Measurements from ENCODE around the gene EEF1AKMT3. TPM values are rescaled to one million over a fixed set of nuclear protein-coding genes. Genes with fewer than 3 reads are reported as not detected.

EEF1AKMT3 gene
- total and polyA plus RNA-seq, 2 of the 4 experiments (the other 2 are of a cell fraction), result 3.2 to 8.1 TPM

DNA sequence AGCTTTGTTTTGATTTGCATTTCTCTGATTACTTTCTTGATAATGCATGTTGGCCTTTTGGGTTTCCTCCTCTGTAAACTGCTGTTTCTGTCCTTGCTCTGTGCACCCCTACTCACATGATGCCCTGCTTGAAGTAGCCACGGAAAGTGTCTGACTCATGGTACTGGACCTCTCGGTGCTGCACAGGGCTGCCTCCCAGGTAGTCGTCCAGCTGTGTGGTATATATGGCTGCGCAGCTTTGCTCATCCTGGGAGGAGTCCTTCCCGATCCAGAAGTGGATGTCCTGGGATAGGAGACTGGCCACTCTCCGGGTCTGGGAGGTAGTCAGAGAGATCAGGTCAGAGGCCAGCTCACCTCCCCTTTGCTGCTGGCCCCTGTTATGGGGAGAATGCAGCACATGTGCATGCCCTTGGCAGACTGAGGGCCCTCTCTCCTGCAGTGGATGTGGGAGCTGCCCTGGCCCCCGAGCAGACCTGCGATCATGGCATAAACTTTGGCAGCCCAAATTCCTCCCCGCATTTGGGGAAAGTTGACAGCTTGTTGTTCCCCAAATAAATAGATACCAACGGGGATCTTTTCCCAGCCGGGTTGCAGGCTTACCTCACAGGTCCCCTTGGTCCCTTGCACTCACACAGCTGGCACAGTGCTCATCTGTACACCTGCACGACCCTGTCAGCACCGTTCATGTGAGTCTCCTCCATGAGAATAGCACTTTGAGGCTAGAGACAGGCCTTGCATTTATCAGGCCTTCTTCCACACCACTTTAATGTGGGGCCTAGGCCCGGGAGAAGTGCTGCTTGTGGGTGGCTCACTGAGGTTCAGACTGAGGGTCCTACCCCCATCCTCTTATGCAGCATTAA, 40.9 kb downstream of the EEF1AKMT3 start:
- intact Hi-C loops (cut with micrococcal nuclease), result no loop called here
- POLR2A ChIA-PET (ENCODE audit: unreplicated experiment), result interaction anchor here (0.5 kb wide), 1 partner anchor 8 kb away, joined by 3 read pairs; no protein-coding TSS in a partner anchor
- peak; percentile 10; the same call in 1 of the 2 replicates for ATAC-seq (ENCODE audit: low read depth)
- TF ChIP-seq RFX5 (IDR thresholded peaks at IDR 0.05; ENCODE audit: low read depth, low read length) (no peak), MXI1 (IDR thresholded peaks at IDR 0.05; ENCODE audit: borderline replicate concordance, low read depth, low read length) (no peak), MAZ (IDR thresholded peaks at IDR 0.05; ENCODE audit: borderline replicate concordance, low read depth, low read length) (no peak), POLR2A (IDR thresholded peaks at IDR 0.05; ENCODE audit: low read depth, low read length) (no peak), CEBPB (IDR thresholded peaks at IDR 0.05; ENCODE audit: low read depth, low read length) (no peak), CHD1 (IDR thresholded peaks at IDR 0.05; ENCODE audit: low read depth, low read length) (no peak), RCOR1 (IDR thresholded peaks at IDR 0.05; ENCODE audit: insufficient replicate concordance, low read length) (no peak), MAFK (IDR thresholded peaks at IDR 0.05; ENCODE audit: low read depth, low read length) (no peak), NFE2L2 (IDR thresholded peaks at IDR 0.05; ENCODE audit: low read depth, low read length) (no peak), SMC3 (IDR thresholded peaks at IDR 0.05; ENCODE audit: low read depth, low read length) (no peak), RAD21 (IDR thresholded peaks at IDR 0.05; ENCODE audit: low read length) (no peak), FOS (IDR thresholded peaks at IDR 0.05; ENCODE audit: low read depth, low read length) (no peak)
- TF ChIP-seq, protein P1, sequence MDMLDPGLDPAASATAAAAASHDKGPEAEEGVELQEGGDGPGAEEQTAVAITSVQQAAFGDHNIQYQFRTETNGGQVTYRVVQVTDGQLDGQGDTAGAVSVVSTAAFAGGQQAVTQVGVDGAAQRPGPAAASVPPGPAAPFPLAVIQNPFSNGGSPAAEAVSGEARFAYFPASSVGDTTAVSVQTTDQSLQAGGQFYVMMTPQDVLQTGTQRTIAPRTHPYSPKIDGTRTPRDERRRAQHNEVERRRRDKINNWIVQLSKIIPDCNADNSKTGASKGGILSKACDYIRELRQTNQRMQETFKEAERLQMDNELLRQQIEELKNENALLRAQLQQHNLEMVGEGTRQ (IDR thresholded peaks at IDR 0.05; ENCODE audit: low read depth, low read length), result no peak
- TF ChIP-seq, protein P2, sequence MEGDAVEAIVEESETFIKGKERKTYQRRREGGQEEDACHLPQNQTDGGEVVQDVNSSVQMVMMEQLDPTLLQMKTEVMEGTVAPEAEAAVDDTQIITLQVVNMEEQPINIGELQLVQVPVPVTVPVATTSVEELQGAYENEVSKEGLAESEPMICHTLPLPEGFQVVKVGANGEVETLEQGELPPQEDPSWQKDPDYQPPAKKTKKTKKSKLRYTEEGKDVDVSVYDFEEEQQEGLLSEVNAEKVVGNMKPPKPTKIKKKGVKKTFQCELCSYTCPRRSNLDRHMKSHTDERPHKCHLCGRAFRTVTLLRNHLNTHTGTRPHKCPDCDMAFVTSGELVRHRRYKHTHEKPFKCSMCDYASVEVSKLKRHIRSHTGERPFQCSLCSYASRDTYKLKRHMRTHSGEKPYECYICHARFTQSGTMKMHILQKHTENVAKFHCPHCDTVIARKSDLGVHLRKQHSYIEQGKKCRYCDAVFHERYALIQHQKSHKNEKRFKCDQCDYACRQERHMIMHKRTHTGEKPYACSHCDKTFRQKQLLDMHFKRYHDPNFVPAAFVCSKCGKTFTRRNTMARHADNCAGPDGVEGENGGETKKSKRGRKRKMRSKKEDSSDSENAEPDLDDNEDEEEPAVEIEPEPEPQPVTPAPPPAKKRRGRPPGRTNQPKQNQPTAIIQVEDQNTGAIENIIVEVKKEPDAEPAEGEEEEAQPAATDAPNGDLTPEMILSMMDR (conservative IDR thresholded peaks at IDR 0.05; ENCODE audit: low read depth, low read length), result no peak

More for the DNA sequence above, 40.9 kb downstream of the EEF1AKMT3 start:
- no peak overlapping the region for H2BK15ac ChIP-seq (ENCODE audit: low read depth, low read length)
- H4K20me1 ChIP-seq (ENCODE audit: insufficient read depth, low read length), result no peaks in the 10 kb centered on the region; the same call in 1 of the 2 replicates
- peak overlapping the region; percentile 52 for H2AFZ ChIP-seq (replicated peaks; ENCODE audit: low read length, poor library complexity)
- H2AK5ac ChIP-seq (ENCODE audit: low read depth, low read length), result no peak overlapping the region
- no peak overlapping the region for H2BK120ac ChIP-seq (ENCODE audit: low read depth, low read length)
- in situ Hi-C loops (cut with MboI; ENCODE audit: low sequenced_read_pairs) (no loop called here), dilution Hi-C loops (cut with HindIII; ENCODE audit: low sequenced_read_pairs, unreplicated experiment) (no loop called here)
- H4K5ac ChIP-seq (ENCODE audit: low read depth, low read length), result no peak overlapping the region
- peaks cover 31% of the 10 kb centered on the region for H3K36me3 ChIP-seq (ENCODE audit: control insufficient read depth, insufficient read depth, low read length)
- no peaks in the 10 kb centered on the region for H3K9me3 ChIP-seq (ENCODE audit: control insufficient read depth, insufficient read depth, low read length)
- H4K91ac ChIP-seq (ENCODE audit: insufficient read depth, low read depth, low read length), result no peak overlapping the region; the same call in 1 of the 2 replicates
- H3K4me3 ChIP-seq (ENCODE audit: insufficient read depth, low read depth, low read length), result no peak overlapping the region
- BruUV-seq (replicated peaks), result no TSS peak
- CTCF ChIA-PET, result interaction anchor here (1.6 kb wide), 1 partner anchor 84 kb away, joined by 4 read pairs; no protein-coding TSS in a partner anchor
- H3K4ac ChIP-seq (ENCODE audit: low read depth, low read length), result no peak overlapping the region
- no peak overlapping the region for H2AK9ac ChIP-seq (replicated peaks; ENCODE audit: low read depth, low read length, poor library complexity)
- H3K9me1 ChIP-seq (ENCODE audit: insufficient read depth, low read length), result peaks cover 17% of the 10 kb centered on the region
- H3K9ac ChIP-seq (ENCODE audit: low read depth, low read length), result no peak overlapping the region
- no peak overlapping the region for H3K56ac ChIP-seq (ENCODE audit: extremely low read depth, insufficient read depth, low read length)
- no peak for DNase-seq
- H3K14ac ChIP-seq (replicated peaks; ENCODE audit: low read depth, low read length), result no peak overlapping the region
- no peaks in the 10 kb centered on the region for H3K79me1 ChIP-seq (ENCODE audit: low read depth in 1 of 2, low read length in 2 of 2)
- 79% methylated on average over 2 of the region's 14 CpGs; no CpG with 5 or more reads in 1 of the 2 experiments for WGBS, 2 experiments (ENCODE audit: extremely low coverage in 2 of 2, insufficient read length in 1 of 2)
- no peak overlapping the region for H3K27ac ChIP-seq (ENCODE audit: insufficient read depth, low read length)
- no peak overlapping the region for H2BK20ac ChIP-seq (ENCODE audit: low read depth, low read length)
- no peak overlapping the region for H3K4me2 ChIP-seq (ENCODE audit: low read depth, low read length)
- H3K18ac ChIP-seq (ENCODE audit: low read depth, low read length), result no peak overlapping the region
- no peak overlapping the region for H2BK5ac ChIP-seq (ENCODE audit: low read depth, low read length, poor library complexity, severe bottlenecking)
- H3K23ac ChIP-seq (ENCODE audit: low read depth, low read length), result no peak overlapping the region
- no peaks in the 10 kb centered on the region for H3K27me3 ChIP-seq (ENCODE audit: control insufficient read depth, insufficient read depth, low read length)
- H3K4me1 ChIP-seq (ENCODE audit: control insufficient read depth, insufficient read depth, low read length), result peaks cover 3% of the 10 kb centered on the region; the same call in 1 of the 2 replicates
- no peak overlapping the region for H4K8ac ChIP-seq (ENCODE audit: low read depth in 2 of 2, low read length in 2 of 2)
